ENCODE results near the gene GADD45GIP1.
A peak's percentile ranks its signal among the peaks of the same experiment; 100 is the strongest.

The GADD45GIP1 gene

DNA sequence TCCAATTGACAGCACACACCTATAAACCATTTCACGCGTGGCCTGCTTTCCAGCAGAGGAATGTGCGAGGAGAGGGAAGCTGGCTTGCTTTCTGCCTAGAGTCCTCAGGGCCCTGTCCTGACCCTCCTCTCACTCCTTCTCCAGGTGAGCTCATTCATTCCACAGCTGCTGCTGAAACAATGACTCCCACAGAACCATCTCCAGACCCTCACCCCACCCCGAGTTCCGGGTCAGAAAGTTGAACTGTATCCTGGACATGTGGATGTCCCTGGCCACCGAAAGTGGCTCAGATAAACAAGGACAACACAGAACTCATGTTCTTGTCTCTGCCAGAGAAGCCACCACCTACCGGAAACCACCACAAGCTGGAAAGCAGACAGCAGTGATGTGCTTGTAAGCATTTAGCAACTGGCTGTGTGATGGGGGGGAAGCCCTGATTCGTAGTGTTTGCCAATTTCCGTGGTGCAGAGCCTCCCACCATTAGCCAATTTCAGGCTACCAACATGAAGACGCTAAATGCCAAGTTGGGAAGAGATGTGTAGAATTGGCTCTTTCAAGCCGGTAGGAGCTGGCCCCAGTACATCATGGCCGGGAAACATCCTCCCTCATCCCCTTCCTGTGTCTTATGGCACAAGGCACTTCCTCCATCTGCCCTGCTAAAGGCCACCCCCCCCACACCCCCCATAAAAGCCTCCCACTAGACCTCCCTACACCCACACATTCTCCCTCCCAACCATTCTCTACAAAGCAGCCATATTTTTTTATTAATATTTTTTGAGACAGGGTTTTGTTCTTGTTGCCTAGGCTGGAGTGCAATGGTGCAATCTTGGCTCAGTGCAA is 43.0 kb downstream of the GADD45GIP1 start:
- Histone ChIP-seq H3K4me1 (peaks cover 9% of the 10 kb centered on the region), H3K27me3 (ENCODE audit: low read depth) (no peaks in the 10 kb centered on the region), H3K4me3 (no peak overlapping the region), H3K9me3 (no peaks in the 10 kb centered on the region; the same call in 1 of the 2 replicates), H3K36me3 (replicated peaks) (no peaks in the 10 kb centered on the region)
- DNase-seq (ENCODE audit: low spot score in 2 of 2): no peak
- in situ Hi-C loops (cut with MboI; ENCODE audit: low sequenced_read_pairs): no loop called here

DNA sequence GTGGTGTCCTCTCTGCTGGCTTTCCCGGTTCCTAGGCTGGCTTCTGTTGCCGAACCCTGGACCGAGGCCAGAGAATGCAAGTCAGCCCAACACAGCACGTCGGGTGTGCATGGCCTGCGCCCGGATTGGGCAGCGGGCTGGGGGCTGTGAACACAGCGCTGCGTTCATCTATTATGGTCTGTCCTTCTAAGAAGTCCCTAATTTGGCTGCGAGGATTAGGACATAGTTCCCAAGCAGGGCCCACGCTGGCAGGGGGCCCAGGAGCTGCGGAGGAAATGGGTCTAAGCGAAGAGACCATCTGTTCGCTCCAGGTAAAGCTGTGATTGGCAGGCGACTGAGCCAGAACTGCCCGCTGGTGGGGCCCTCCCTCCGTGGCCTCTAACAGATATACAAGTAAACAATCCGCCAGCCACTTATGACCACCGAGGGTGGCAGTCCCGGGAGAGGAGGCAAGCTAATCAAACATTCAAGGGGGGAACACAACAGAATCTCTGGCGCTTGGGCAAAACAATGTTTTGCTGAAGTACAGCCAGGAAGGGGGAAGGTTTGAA is 43.9 kb downstream of the GADD45GIP1 start:
- H3K36me3 ChIP-seq (replicated peaks): no peaks in the 10 kb centered on the region
- in situ Hi-C loops (cut with MboI; ENCODE audit: low sequenced_read_pairs): no loop called here
- H3K9me3 ChIP-seq: no peaks in the 10 kb centered on the region; the same call in 1 of the 2 replicates
- H3K4me3 ChIP-seq: no peak overlapping the region
- H3K4me1 ChIP-seq: peaks cover 7% of the 10 kb centered on the region
- H3K27me3 ChIP-seq (ENCODE audit: low read depth): no peaks in the 10 kb centered on the region
- peak in 1 of 2 experiments; percentile 67 for DNase-seq (ENCODE audit: low spot score in 2 of 2)

DNA sequence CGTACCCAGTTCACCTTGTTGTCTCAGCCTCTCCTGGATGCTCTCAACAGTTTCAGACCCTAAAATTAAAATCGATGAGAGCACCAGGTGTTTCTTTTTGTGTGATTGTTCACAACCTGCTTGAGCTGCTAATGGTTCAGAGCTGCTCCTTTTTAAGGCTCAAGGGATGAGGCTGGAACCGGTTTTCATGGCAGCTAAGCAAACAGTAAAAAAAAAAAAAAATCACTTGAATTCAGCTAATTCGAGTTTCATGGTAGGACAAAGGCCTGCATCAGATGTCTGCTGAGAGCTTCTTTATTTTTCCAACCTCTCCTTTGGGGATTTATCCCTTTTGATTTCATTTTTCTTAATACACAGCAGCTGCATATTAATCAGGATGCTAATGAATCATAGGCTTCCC is 44.5 kb downstream of the GADD45GIP1 start:
- no peak for DNase-seq (ENCODE audit: low spot score in 2 of 2)
- in situ Hi-C loops (cut with MboI; ENCODE audit: low sequenced_read_pairs): no loop called here
- H3K36me3 ChIP-seq (replicated peaks): no peaks in the 10 kb centered on the region
- peaks cover 7% of the 10 kb centered on the region for H3K4me1 ChIP-seq
- no peaks in the 10 kb centered on the region for H3K27me3 ChIP-seq (ENCODE audit: low read depth)
- no peaks in the 10 kb centered on the region for H3K9me3 ChIP-seq
- H3K4me3 ChIP-seq: no peak overlapping the region

DNA sequence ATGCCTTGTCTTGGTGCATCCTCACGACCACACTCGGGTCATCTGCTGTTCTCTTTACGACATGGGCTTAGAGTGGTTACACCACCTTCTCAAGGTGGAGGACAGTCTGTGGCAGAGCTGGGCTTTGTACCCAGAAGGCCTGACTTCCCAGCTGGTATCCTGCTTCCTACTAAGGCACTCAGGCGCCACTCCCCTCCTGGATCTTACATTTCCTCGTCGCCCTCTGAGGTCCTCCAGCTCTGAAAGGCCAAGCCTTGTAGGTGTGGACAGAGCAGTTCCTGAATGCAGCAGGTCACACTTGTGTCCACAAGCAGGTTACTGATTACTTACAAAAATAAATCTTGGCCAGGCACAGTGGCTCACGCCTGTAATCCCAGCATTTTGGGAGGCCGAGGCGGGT is 49.9 kb downstream of the GADD45GIP1 start:
- Histone ChIP-seq H3K27me3 (ENCODE audit: low read depth) (no peaks in the 10 kb centered on the region), H3K9me3 (no peaks in the 10 kb centered on the region), H3K36me3 (replicated peaks) (no peaks in the 10 kb centered on the region), H3K4me1 (no peaks in the 10 kb centered on the region; the same call in 1 of the 2 replicates), H3K4me3 (no peak overlapping the region)
- in situ Hi-C loops (cut with MboI; ENCODE audit: low sequenced_read_pairs): no loop called here
- no peak for DNase-seq (ENCODE audit: low spot score in 2 of 2)

All from HAP-1 (cell line).